NCI-H2171 (cell line): ENCODE measurements around the gene ITGB4.

Experiments used
- DNase-seq: peaks from one replicate; lab custom pipeline; 2025; lab: John Stamatoyannopoulos, UW

ITGB4 gene

GRCh38 chr17:75697651-75698291 is 23.5 kb upstream of the ITGB4 start:
- no peak for DNase-seq

- no peak for DNase-seq
Observed at GRCh38 chr17:75698659-75699058, 22.6 kb upstream of the ITGB4 start.

- no peak for DNase-seq
Observed at GRCh38 chr17:75701288-75701687, 20.0 kb upstream of the ITGB4 start.

- DNase-seq = no peak
Observed at GRCh38 chr17:75703191-75703590, 18.1 kb upstream of the ITGB4 start.

- DNase-seq = no peak
Observed at GRCh38 chr17:75703591-75703990, 17.7 kb upstream of the ITGB4 start.

- no peak for DNase-seq
Observed at GRCh38 chr17:75704963-75705875, 16.0 kb upstream of the ITGB4 start.

GRCh38 chr17:75706042-75706728 is 15.1 kb upstream of the ITGB4 start:
- no peak for DNase-seq

GRCh38 chr17:75707079-75707571 is 14.1 kb upstream of the ITGB4 start:
- no peak for DNase-seq

GRCh38 chr17:75712446-75712845 is 8.8 kb upstream of the ITGB4 start:
- no peak for DNase-seq

GRCh38 chr17:75719732-75720131 is 1.5 kb upstream of the ITGB4 start:
- no peak for DNase-seq

GRCh38 chr17:75721463-75722011 is 278 bp downstream of the ITGB4 start:
- no peak for DNase-seq

- DNase-seq = no peak
Observed at GRCh38 chr17:75722076-75722475, 817 bp downstream of the ITGB4 start.

- DNase-seq = no peak
Observed at GRCh38 chr17:75722542-75723095, 1.4 kb downstream of the ITGB4 start.

- DNase-seq = no peak
Observed at GRCh38 chr17:75723171-75723930, 2.1 kb downstream of the ITGB4 start.

- no peak for DNase-seq
Observed at GRCh38 chr17:75724016-75725003, 3.1 kb downstream of the ITGB4 start.

- no peak for DNase-seq
Observed at GRCh38 chr17:75725504-75725903, 4.2 kb downstream of the ITGB4 start.

GRCh38 chr17:75727391-75727790 is 6.1 kb downstream of the ITGB4 start:
- DNase-seq = no peak

GRCh38 chr17:75729351-75729750 is 8.1 kb downstream of the ITGB4 start:
- no peak for DNase-seq

GRCh38 chr17:75730065-75730464 is 8.8 kb downstream of the ITGB4 start:
- no peak for DNase-seq
